ENCODE measurements around the gene ZNF557.
"Not testable (repeated sequence)": the region's sequence is repeated elsewhere in the genome, so short reads cannot be mapped to it uniquely, and the experiment has no call there.

DNA sequence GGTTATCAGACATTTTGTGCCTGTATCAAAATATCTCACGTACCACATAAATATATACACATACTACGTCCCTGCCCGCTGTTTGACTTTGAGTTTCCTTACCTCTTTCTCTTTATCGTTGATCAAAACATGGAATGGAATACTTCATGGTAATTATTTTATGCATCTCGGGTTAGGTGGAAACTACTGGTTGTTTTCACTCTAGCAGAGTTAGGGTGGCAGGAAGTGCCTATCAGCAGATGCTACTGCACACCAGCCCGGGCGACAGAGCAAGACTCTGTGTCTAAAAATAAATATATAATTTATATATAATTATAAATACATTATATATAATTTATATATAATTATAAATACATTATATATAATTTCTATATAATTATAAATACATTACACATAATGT is 16.6 kb upstream of the ZNF557 start:
- not testable (repeated sequence) for TF ChIP-seq POLR2A (IDR thresholded peaks at IDR 0.05; ENCODE audit: borderline replicate concordance, extremely low read depth, insufficient read depth, insufficient read length); POLR2AphosphoS5 (IDR thresholded peaks at IDR 0.05; ENCODE audit: low read depth, low read length); ATF3 (IDR thresholded peaks at IDR 0.05); SP1 (IDR thresholded peaks at IDR 0.05; ENCODE audit: low read depth)
- TF ChIP-seq, protein P1, sequence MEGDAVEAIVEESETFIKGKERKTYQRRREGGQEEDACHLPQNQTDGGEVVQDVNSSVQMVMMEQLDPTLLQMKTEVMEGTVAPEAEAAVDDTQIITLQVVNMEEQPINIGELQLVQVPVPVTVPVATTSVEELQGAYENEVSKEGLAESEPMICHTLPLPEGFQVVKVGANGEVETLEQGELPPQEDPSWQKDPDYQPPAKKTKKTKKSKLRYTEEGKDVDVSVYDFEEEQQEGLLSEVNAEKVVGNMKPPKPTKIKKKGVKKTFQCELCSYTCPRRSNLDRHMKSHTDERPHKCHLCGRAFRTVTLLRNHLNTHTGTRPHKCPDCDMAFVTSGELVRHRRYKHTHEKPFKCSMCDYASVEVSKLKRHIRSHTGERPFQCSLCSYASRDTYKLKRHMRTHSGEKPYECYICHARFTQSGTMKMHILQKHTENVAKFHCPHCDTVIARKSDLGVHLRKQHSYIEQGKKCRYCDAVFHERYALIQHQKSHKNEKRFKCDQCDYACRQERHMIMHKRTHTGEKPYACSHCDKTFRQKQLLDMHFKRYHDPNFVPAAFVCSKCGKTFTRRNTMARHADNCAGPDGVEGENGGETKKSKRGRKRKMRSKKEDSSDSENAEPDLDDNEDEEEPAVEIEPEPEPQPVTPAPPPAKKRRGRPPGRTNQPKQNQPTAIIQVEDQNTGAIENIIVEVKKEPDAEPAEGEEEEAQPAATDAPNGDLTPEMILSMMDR (IDR thresholded peaks at IDR 0.05 in 2 of 3, conservative IDR thresholded peaks at IDR 0.05 in 1 of 3; ENCODE audit: borderline replicate concordance in 1 of 3, insufficient read depth in 1 of 3, low read depth in 2 of 3, low read length in 2 of 3): not testable (repeated sequence)
- TF ChIP-seq, protein P2, sequence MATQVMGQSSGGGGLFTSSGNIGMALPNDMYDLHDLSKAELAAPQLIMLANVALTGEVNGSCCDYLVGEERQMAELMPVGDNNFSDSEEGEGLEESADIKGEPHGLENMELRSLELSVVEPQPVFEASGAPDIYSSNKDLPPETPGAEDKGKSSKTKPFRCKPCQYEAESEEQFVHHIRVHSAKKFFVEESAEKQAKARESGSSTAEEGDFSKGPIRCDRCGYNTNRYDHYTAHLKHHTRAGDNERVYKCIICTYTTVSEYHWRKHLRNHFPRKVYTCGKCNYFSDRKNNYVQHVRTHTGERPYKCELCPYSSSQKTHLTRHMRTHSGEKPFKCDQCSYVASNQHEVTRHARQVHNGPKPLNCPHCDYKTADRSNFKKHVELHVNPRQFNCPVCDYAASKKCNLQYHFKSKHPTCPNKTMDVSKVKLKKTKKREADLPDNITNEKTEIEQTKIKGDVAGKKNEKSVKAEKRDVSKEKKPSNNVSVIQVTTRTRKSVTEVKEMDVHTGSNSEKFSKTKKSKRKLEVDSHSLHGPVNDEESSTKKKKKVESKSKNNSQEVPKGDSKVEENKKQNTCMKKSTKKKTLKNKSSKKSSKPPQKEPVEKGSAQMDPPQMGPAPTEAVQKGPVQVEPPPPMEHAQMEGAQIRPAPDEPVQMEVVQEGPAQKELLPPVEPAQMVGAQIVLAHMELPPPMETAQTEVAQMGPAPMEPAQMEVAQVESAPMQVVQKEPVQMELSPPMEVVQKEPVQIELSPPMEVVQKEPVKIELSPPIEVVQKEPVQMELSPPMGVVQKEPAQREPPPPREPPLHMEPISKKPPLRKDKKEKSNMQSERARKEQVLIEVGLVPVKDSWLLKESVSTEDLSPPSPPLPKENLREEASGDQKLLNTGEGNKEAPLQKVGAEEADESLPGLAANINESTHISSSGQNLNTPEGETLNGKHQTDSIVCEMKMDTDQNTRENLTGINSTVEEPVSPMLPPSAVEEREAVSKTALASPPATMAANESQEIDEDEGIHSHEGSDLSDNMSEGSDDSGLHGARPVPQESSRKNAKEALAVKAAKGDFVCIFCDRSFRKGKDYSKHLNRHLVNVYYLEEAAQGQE (IDR thresholded peaks at IDR 0.05; ENCODE audit: low read depth): not testable (repeated sequence)
